BE2C (cell line): ENCODE measurements around the gene DOLPP1.

Source experiments
- DNase-seq: peaks from one replicate; pipeline ENCODE4 v3.0.0-alpha.2; 2020
- H3K27me3 ChIP-seq: fragments of 250-450 bp; sonication (Bioruptor Pico); 2 replicates; pipeline ENCODE4 v1.5.1; 2020; ENCODE audit warnings: mild to moderate bottlenecking
- H3K36me3 ChIP-seq: fragments of 250-450 bp; sonication (Bioruptor Pico); 2 replicates; pipeline ENCODE4 v1.5.1; 2020; ENCODE audit warnings: mild to moderate bottlenecking
- H3K4me1 ChIP-seq: fragments of 250-450 bp; sonication (Bioruptor Pico); 2 replicates; pipeline ENCODE4 v1.5.1; 2020
- H3K4me3 ChIP-seq: 2 replicates; pipeline ENCODE4 v1.5.1; 2011; ENCODE audit warnings: low read depth, low read length
- H3K9me3 ChIP-seq: fragments of 250-450 bp; sonication (Bioruptor Pico); 2 replicates; pipeline ENCODE4 v1.5.1; 2020
- TF ChIP-seq, protein P1 (sequence below): IDR thresholded peaks from 2 replicates; pipeline ENCODE4 v1.5.1; 2012; ENCODE audit warnings: mild to moderate bottlenecking, low read depth, low read length

The DOLPP1 gene

DNA sequence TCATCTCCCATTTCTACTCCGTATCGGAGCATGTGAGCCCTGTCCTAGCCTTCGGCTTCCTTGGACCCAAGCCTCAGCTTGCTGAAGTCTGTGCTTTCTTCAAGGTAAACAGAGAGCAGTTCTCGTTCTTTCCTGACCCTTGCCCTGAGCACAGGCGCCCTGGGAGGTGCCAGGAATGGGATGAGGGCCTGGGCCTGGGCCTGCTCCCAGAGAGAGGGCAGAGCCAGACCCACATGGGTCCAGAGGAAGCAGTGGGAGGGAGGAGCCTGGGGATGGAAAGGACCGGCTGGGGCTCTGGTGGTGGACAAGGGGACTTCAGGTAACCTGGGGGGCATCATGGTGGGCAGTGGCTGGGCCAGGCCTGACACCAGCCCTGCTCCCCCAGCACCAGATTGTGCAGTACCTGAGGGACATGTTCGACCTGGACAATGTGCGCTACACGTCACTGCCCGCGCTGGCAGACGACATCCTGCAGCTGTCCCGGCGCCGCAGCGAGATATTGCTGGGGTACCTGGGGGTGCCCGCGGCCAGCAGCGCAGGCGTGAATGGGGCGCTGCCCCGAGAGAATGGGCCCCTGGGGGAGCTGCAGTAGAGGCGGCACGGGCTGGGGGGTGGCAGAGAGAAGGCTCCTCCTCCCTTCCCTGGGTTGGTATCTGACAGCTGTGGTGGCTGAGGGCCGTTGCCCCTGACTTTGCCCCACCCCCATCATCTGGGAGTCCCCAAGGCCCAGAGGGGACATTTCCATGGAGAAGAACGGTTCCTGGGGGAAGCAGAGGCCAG is 10.9 kb upstream of the DOLPP1 start:
- Histone ChIP-seq H3K4me1 (peaks cover 16% of the 10 kb centered on the region), H3K4me3 (no peak overlapping the region), H3K9me3 (no peaks in the 10 kb centered on the region), H3K36me3 (peaks cover 13% of the 10 kb centered on the region), H3K27me3 (no peaks in the 10 kb centered on the region)
- no peak for DNase-seq
- TF ChIP-seq, protein P1, sequence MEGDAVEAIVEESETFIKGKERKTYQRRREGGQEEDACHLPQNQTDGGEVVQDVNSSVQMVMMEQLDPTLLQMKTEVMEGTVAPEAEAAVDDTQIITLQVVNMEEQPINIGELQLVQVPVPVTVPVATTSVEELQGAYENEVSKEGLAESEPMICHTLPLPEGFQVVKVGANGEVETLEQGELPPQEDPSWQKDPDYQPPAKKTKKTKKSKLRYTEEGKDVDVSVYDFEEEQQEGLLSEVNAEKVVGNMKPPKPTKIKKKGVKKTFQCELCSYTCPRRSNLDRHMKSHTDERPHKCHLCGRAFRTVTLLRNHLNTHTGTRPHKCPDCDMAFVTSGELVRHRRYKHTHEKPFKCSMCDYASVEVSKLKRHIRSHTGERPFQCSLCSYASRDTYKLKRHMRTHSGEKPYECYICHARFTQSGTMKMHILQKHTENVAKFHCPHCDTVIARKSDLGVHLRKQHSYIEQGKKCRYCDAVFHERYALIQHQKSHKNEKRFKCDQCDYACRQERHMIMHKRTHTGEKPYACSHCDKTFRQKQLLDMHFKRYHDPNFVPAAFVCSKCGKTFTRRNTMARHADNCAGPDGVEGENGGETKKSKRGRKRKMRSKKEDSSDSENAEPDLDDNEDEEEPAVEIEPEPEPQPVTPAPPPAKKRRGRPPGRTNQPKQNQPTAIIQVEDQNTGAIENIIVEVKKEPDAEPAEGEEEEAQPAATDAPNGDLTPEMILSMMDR, result no peak

DNA sequence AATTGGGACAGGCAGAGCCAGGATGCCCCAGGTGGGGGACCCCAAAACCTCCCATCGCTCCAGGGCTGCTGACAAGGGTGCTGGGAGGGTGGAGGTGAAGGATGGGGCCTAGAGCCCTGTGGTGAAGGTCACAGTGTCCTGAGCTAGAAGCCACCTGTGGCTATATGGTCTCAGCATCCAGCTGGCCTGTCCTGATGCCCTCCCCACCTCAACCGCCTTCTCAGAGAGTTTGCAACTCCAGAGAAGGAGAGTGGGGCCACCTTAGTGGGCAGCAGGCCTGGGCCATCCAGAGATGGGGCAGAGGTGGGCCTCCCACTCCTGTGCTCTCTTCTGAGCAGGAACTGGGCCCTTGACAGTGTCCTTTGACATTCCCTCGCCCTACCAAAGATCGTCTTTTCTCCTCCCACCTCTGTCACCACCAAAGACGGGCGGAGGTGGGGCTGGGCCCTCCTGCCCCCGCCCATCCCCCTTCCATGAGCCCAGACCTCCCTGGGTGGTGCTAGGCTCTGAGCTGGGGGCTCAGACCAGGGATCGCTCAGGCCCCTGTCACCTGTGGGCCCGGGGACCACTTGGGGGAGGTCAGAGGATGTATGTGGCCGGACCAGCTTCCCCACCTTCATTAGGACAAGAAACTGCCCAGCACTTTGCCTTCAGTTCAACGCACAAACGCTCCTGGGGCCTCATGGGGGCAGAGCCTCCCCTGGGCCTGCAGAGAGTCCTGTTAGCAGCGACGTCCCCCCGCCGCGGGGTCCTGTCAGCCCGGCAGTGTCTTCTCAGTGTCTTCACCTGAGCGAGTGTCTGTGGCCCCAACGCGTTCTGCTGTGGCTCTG is 10.0 kb upstream of the DOLPP1 start:
- Histone ChIP-seq H3K4me3 (no peak overlapping the region), H3K36me3 (peaks cover 9% of the 10 kb centered on the region), H3K27me3 (no peaks in the 10 kb centered on the region), H3K9me3 (no peaks in the 10 kb centered on the region), H3K4me1 (peaks cover 16% of the 10 kb centered on the region)
- DNase-seq, result no peak
- TF ChIP-seq, protein P1, result no peak

DNA sequence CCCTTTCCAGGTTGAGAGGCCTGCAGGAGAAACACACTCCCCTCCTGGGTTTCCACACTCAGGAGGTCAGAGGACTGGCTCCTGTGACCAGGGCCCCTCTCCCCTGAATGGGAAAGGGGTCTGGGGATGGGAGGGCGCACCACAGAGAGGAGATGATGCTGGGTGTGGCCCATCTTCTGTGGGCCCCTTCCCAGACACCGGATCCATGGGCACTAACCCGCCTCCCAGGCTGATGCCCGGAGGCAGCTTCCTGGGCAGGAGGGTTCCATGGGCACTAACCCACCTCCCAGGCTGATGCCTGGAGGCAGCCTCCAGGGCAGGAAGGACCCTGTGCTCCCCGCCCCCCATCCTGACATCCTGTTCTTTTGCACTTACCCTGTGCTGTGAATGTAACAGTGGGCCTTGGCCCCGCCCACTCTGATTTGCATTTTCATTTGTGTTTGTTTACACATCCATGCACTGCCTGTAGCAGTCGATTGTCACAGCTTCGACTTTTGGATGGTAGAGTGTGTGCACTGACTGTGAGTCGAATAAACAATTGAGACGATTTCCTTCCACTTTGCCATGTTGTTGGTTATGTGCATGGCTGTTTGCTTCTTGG is 9.3 kb upstream of the DOLPP1 start:
- Histone ChIP-seq H3K27me3 (no peaks in the 10 kb centered on the region), H3K36me3 (peaks cover 7% of the 10 kb centered on the region), H3K9me3 (no peaks in the 10 kb centered on the region), H3K4me3 (no peak overlapping the region), H3K4me1 (peaks cover 16% of the 10 kb centered on the region)
- DNase-seq, result no peak
- TF ChIP-seq, protein P1, result no peak

DNA sequence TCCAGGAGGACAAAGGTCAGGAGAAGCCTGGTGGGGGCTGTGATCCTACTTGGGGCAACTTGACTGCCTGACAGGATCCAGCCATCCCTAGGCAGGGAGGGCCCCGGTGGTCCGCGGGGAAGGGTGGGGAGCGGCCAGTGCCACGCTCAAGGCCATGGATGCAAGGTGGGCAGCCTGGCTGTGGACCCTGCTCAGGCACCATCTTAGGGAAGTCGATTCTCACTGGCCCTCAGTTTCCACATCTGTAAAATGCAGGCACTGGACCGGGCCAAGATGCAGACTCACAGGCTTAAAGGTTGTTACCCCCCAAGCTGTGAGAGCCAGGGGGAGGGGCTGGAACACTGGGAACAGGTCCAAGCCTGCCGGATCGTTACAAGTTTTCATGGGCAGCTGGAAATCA is 8.7 kb upstream of the DOLPP1 start:
- no peak for DNase-seq
- Histone ChIP-seq H3K27me3 (no peaks in the 10 kb centered on the region), H3K4me3 (no peak overlapping the region), H3K9me3 (no peaks in the 10 kb centered on the region), H3K4me1 (peaks cover 16% of the 10 kb centered on the region), H3K36me3 (peaks cover 7% of the 10 kb centered on the region)
- TF ChIP-seq, protein P1, result no peak

DNA sequence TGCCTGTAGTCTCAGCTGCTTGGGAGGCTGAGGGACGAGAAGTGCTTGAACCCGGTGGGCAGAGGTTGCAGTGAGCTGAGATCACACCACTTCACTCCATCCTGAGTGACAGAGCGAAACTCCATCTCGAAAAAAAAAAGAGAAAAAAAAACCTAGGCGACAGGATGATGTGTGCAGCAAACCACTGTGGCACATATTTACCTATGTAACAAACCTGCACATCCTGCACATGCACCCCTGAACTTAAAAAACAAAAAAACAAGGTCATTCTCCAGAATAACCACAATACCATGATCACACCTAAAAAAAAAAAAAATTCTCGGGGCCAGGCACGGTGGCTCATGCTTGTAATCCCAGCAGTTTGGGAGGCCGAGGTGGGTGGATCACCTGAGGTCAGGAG is 7.5 kb upstream of the DOLPP1 start:
- Histone ChIP-seq H3K4me3 (no peak overlapping the region), H3K4me1 (peaks cover 16% of the 10 kb centered on the region), H3K9me3 (no peaks in the 10 kb centered on the region), H3K27me3 (no peaks in the 10 kb centered on the region), H3K36me3 (peaks cover 7% of the 10 kb centered on the region)
- TF ChIP-seq, protein P1, result no peak
- no peak for DNase-seq
